HS-5 (cell line): ENCODE results near the gene RAMACL.

Source experiments
- DNase-seq: peaks from one replicate; pipeline ENCODE4 v3.0.0-alpha.2; 2012; ENCODE audit warnings: low read depth

The RAMACL gene

DNA sequence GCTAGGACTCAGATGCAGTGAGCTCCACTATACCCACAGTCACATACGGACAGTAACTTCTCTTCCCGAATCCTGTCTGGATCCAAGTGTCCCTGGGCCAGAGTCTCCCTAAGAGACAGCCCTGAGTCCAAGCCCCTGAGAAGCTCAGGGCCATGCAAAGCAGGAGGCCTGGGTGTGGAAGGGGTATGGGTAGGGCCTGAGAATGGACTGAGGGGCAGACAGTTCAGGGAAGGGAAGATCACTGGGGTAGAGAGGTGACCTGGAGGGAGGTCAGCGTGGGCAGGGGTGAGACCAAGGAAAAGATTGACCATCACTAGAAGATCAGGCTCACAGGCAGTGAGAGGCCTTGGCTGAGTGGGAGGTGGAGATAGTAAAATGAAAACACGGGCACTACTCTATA, 31.8 kb upstream of the RAMACL start:
- DNase-seq: no peak

DNA sequence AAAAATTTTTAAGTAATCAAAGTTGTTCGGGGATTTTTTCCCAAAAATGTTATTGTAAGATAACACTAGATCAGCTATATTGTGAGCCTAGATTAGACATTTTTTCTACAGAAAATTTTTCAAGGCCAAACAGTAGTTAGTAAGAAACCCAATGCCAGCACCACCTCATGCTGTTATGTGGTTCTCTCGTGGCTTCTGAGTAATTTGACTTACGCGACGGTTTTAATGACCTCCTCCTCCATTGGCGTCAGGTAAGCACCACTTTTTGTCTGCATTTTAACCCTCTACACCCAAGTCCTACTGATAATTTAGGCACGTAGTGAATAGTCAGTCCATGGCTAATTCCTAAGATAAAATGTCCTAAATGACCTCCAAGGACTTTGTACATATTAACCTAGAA, 30.9 kb upstream of the RAMACL start:
- DNase-seq: no peak

DNA sequence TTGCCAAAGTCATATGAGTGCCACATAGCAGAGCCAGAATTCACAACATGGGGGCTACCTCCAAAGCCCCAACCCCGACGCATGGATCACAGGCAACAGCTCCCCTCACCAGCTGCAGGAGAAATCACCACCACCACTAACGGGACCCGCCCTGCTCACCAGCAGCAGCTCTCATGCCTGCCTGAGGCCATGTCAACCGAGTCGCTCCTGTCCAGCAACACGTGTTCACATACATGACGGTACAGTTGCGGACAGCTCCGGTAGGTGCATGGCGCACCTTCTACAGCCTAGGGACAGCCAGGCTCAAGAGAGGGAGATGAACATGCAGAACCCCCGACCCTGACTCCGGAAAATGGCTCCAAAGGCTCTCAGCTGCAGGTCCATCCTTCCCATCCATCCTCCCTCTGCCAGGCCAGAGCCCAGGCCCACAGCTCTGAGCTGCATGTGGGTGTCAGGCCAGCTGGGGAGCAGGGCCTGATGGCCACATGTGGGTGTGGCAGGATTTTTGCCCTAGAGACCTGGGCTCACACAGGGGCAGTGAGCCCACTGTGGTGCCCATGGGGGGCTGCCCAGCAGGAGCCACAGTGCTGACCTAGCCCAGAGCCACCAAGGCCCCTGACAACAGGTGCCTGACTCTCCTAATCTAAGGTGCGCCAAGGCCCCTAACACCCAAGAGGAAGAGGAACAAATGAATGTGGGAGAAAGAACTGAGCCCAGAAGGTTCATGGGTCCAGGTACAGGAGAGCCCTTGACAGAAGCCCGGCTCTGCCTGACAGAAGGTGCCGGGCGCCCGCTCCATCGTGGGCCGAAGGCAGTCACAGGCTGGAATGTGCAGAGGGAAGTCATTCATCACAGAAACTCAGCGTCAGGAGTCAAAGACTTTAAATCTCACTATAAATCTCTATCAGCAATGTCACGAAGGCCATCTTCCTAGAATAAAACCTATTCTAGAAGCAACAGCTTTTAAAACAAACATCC, 30.1 kb upstream of the RAMACL start:
- DNase-seq: no peak

DNA sequence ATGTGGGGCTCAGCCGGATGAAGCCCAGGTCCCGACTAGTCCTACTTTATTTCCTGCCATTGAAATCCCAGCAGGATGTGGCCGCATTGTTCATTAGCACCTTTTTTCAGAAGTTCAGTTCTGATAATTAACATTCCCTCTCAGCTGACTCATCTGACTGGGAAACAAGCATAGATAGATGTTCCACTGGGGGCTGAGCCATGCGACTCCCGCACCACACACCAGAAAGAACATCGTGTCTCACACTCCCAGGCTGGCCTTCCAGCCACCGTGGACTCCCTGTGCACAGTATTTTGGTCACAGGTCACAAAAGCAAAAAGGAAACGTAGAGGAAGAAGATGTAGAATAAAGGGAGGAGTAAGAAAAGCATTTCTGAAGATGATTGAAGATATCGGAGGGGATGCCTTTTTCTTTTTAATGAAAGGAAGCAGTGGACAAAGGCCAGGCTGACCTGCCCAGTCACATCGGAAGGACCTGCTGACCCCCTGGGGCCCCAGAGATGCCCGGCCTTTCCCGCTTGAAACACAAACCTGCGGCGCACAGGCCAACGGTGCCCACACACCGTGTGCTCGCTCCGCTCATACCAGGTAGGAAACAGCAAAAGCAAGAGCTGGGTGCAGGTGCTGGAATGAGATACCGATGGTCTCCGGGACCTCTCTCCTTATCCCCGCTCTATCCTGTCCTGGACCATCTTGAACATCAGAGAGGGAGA, 28.7 kb upstream of the RAMACL start:
- DNase-seq: no peak

DNA sequence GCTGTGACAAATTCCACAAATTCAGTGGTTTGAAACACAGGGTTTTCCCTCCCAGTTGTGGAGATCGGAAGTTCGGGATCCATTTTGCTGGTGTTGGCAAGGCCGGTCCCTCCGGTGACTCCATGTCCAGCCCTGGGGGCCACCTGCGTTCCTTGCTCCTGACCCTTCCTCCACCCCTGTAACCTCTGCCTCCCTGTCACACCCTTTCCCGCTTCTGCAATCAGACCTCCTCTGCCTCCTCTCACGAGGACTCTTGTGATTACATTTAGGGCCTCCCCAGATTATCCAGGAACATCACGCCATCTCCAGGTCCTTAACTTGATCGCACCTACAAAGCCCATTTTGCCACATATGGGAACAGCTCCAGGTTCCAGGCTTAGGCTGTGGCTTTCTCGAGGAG, 28.1 kb upstream of the RAMACL start:
- no peak for DNase-seq

DNA sequence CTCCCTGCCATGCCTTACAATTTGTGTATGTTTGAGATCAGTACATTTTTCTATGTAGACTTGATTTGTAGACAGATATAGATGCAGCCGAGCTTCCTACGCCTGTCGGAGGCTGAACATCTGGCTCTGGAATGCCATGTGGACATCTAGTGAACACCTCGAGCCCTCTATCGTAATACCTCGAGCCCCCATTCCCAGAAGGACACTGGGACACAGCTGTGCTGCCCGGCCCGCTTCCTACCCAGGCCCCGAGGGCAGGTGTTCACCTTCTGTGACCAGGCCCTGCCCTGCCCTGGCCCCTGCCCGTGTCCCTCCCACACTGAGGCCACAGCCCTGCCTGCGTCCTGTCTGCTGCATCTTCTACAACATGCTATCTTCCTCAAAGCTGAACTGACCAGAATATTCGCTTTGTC, 27.7 kb upstream of the RAMACL start:
- DNase-seq: no peak

DNA sequence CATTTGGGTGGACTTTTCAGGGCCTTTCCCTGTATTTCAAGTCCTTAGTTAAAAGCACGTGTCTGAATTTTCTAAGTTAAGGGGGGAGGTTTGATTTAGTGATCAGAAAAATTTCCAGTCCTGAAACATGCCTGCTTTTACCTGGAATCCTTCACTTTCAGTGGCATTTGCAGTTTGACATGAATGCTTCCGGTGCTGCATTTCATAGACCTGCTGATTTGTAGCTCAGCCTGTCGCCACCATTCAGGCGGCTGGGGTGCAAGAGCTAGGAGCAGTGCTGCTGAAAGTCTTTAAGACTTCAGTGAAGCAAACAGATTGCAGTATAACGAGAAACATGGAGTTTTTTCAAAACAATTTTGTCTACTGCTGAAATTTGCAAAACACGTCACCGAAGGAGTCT, 26.5 kb upstream of the RAMACL start:
- no peak for DNase-seq

DNA sequence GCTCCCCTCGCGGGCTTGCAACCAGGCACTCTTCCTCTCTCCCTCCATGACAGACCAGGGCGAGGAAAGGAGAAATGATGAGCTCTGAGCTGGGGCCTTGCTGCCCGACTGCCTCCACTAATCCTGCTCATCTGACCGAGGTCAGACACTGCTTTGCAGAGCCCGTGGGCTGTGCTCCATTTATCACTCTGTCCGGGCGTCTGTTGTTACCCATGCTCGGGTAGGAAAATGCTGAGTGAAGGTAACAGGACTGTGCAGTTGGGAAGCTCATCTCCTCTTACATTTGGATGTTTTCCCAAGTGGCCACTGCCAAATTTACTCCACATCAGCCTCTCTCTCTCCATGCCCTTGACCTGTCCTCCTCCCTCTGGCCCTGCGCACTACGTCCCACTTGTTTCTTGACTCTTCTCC, 26.0 kb upstream of the RAMACL start:
- no peak for DNase-seq

DNA sequence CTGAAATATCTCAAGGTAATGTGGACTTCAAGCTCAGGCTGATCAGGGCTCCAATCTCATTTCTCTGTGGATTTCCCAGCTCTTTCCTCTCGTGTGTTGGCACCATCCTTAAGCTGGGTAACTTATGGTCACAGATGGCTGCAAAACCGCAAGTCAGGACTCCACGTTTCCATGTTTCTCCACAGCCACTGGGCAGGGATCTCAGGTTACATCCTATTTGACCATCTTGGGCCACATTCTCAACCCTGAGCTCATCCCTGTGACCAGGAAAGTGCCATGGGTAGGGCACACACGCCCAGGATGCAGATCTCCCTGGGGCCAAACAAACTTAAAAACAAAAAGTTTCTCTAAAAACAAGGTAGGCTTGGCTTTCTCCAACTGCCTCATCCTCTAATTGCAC, 25.2 kb upstream of the RAMACL start:
- DNase-seq: no peak

DNA sequence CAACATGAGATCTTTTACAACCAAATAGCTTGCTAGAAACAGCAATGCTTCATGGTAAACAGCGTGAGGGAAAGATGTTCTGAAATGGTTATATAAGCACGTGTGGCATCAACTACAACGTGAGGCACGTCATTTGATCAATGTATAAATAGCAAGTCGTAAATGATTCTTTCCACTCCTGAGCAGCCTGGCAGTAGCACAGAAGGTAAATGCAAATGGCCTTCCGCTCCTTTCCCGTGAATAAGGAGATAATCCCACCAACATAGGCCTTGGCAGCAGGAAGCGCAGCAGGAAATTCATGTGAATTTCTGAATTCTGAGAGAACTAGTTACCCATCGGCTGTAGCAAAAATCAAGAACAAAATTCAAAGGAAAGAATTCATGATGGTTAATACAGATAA, 23.6 kb upstream of the RAMACL start:
- no peak for DNase-seq

DNA sequence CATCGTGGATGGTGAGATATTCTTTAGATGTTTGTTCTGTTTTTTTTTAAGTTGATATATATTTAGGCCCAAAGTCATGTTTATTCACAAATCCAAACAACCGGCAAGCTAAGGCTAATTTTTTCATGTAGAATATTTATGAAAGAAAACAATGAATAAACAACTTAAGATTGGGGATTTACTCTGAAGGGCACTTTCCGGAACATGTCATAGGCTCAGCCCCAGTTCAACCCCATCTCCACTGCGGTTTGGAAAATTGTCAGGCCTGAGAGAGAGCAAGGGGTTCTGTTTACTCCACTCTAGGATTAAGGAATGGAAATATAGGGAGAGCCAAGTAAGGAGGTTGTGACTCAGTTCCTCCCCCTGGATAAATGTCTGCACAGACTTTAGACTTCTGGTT, 22.3 kb upstream of the RAMACL start:
- no peak for DNase-seq

DNA sequence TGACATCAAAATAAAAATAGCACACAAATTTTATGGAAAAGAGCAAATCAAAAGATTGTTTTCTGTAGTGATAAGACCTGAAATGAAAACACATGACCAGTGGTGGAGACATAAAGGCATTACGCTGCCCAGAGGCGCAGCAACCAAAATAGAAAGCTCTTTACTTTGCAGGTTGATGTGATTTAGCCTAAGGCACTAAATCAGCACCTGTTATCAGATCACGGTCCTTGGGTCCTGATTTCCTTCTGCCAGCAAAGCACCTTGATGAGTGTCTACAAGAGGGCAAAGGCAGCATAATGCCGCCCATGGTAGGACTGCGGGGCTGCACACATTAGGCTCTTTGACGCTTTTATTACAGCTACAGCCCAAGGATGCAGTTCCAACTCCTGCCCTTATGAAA, 19.3 kb upstream of the RAMACL start:
- DNase-seq: no peak

DNA sequence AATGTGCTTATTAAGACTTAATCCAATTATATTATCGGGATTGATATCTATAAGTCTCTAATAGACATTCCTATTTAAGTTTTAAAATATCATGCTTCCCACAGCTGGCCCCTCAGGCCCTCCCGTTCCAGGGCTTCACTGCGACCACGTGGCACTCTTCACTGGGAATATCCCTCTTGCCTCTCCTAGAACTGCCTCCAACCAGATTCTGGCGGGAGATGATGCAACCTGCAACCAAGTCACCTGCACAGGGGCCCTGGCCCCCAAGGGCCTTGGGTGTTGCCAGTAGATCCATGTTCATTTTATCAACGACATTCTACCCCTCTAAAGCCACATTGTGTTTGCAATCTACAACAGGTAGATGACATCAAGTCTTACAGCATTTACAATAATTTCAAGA, 18.4 kb upstream of the RAMACL start:
- no peak for DNase-seq

DNA sequence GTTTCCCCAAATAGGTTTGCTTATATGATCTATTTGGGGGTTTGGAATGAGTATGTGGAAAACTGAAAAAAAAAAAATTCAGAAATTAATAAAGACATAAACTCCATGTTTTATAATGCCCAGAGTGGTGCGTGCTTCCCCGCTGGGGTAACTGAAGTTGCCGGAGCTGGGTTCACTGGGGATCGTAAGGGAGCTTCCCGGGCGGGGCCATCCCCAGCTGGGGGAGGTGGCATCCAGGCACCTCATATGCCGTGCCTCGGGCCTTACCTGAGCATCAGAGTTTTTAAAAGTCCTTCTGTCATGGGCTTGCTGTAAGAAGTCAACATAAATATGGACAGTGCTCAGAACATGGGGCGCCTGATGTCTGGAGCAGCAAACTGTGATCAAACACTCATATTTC, 17.9 kb upstream of the RAMACL start:
- no peak for DNase-seq

DNA sequence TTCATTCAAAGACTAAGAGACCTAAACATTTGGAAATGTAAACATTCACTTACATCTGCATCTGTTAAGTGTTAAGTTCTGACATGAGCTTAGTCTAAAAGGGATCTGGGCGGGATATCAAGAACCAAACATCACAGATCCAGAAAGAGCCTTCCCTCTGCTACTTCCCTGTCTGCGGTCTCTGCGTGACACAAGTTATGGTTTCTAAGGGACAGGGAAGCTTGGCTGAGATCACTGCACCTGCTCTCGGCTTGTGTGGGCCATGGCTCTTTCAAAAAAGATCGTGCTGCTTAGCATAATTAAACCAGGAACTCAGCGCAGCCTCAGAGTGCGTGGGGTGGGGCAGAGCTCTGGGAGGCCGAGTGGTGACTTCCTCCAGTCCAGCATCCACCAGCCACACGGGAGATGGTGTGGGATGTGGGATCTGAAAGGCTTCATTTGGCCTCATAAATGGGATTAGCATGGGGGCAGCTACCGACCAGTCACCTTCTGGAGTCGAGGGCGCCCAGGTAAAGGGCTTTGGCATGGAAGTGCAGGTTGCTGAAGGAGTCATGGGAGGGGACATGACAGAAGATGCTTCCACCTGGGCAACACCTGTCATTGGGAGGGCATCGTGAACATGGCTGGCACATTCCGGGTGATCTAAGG, 16.7 kb upstream of the RAMACL start:
- no peak for DNase-seq

DNA sequence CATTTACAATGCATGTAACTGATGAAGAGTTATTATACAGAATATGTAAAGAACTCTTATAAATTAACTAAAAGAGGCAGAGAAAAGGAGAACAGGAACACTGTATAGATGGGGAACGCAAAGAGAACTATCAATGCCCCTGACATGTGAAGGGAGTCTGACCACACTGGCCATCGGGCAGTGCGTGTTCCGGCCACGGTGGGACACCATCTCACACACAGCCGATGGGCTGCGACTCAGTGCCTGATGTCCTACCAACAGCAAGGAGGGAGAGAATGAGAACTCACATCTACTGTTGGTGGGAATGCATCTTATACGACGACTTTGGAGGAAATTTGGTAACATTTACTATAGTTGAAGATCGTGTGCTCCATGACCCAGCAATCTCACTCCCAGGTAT, 15.5 kb upstream of the RAMACL start:
- DNase-seq: no peak

DNA sequence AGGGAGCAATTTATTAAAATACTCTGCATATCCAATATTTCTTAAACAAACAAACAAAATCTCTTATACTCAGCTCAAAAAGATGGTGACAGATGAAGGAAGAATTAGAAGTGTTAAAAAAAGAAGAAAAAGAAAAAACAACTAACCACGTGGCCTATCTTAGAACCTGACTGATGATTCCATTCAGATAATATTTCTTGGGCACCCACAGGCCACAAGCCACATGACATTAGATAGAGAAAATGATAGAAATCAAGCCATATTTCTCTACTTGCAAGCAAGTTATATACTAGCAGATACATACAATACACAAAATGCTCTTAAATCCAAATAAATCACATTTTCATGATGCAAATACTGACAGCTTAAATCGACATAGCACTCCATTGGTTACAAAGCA, 14.5 kb upstream of the RAMACL start:
- DNase-seq: no peak

DNA sequence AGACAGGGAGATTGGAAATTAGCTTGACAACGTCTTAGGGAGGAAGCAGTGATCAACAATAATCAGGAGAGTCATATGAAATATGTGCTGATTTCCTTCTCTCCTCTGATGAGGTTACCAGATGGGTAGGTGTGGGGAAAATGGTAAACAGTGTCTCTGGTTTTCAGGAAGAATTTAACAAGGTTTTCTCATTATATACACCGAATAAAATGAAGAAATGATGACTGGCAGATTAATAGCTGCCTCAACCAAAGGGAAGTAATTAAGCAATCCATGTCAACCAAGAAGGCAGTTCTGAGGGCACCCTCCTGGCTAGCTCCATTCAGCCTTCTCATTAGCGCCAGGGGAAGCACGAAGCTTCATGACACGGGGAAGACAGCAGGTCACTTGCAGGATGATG, 12.7 kb upstream of the RAMACL start:
- no peak for DNase-seq

DNA sequence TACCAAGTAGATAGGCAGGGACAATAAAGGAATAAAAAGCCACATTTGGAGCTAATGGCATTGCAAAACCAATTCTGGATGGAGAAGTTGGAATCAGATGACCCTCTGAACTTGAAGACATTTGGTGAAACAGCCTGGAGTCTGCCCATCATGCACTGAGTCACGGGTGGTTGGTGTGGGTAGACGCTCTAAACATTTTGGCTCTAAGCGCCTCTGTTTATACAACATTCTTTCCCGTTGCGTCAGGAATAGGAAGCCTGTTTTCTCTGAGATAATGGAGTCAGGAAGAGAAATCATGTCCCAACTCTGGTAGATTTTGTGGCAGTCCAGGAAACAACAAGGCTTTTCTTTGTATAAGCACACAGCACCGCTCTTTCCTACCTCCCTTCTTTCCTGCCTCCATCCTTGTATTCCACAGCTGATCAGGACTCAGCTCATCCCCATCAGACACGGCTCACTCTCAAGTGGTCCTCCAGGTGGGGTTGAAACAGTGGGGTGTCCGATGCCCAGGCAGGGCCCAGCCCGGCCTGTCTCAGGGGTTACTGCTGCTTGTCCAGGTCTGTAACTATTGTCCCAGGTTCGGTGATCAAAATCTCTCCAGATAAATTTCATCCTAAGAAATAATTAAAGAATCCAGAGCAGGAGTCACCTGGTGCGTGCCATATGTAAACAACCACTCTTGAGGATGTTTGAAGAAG, 12.1 kb upstream of the RAMACL start:
- peak; percentile 90 for DNase-seq

DNA sequence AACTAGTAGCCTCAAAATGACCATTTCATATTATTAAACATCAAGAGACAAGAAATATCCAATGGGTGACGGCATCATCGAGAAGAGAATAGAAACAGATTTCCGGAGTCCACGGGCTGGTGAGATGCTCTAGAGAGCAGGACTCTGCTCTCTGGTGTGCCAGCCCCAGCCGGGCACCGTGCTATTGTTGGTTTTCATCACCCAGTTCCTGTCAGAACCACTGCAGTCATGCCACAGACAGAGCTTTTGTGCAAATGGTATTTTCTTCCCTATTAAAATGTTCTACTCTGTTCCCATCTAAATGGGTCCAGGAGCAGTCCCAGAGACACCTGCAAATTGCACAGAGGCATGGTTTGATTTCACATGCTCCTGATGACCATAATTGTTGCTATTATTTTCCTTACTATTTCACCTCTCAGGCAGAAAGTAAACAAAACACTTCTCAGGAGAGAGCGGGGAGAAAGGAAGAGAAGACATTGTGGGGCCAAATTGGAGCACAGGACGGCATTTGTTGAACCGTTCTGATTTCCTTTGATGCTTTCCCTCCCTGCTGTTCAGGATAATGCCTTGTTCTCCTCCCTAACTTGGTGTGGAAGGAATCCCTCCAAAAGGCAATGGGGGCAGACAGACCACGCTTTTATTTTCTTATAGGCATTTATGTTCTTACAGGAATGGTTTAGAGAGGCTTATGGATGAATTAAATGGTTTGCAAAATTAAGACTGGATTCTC, 11.4 kb upstream of the RAMACL start:
- DNase-seq: no peak

DNA sequence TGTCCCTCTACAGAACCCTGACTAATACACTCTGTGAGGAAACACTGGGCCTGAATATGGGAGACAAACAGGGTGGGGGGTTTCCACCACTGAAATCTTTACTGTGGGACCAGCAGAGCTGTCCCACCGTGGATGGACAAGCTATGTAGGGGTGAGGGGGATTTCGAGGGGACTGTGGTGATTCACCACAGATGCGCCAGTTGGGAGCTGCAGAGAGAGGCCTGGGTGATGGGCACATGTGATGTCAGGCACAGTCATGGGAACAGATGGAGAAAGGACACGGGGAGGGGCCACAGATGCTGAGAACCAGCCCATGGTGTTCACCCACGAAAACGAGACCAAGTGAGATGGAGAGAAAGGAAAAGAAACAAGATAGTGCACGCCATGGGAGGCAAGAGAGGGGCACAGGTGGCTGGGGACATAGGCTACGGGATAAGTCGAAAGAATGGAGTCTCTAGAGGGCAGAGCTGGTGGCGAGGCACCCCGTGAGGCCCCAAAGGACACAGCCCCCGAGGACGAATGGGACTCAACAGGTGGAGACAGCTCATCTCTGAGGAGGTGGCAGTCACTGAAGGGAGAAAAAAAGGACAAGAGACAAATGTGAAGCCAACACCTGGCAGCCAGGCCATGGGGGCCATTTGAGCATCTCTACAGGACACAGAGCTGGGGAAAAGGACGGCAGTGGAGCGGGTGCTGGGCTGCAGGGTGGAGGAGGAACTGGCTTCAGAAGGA, 10.5 kb upstream of the RAMACL start:
- no peak for DNase-seq
